ENCODE measurements around the gene PSMD7.

DNA sequence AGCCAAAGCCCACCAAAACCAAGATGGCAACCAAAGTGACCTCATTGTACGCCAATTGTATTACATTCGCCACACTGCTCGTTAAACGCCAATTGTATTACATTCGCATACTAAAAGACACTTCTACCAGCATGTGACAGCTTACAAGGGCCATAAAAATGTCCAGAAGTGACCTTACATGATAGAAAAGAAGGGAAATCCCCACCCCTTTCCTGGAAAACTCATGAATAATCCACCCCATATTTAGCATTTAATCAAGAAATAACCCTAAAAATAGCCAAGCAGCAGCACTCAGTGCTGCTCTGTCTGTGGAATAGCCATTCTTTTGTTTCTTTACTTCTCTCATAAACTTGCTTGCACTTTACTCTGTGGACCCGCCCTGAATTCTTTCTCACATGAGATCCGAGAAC is 25.7 kb downstream of the PSMD7 start:
- no peak for TF ChIP-seq CTCF (IDR thresholded peaks at IDR 0.05)
- no peak for TF ChIP-seq EZH2 (IDR thresholded peaks at IDR 0.05; ENCODE audit: borderline replicate concordance, insufficient read depth, low read depth, low read length, poor library complexity, severe bottlenecking)

All from B cell (primary cell).